GM12874 (cell line): Measurements from ENCODE around the gene RANBP3.

Experiments
- CTCF ChIP-seq: IDR thresholded peaks from 2 replicates; pipeline ENCODE4 v1.5.1; 2011; ENCODE audit warnings: low read depth, mild to moderate bottlenecking, control low read depth, low read length, moderate library complexity; ENCODE audit not compliant: insufficient read depth

The RANBP3 gene

GRCh38 chr19:5978606-5979552 lies 939 bp upstream of the RANBP3 start:
- TF ChIP-seq CTCF, result no peak

- no peak for TF ChIP-seq CTCF
Measured at GRCh38 chr19:5977222-5977784, 637 bp downstream of the RANBP3 start.

- no peak for TF ChIP-seq CTCF
Measured at GRCh38 chr19:5976768-5977167, 1.2 kb downstream of the RANBP3 start.

GRCh38 chr19:5975388-5975728 lies 2.6 kb downstream of the RANBP3 start:
- TF ChIP-seq CTCF, result no peak

GRCh38 chr19:5974721-5975387 lies 3.1 kb downstream of the RANBP3 start:
- TF ChIP-seq CTCF, result no peak

- TF ChIP-seq CTCF, result no peak
Measured at GRCh38 chr19:5973867-5974635, 3.9 kb downstream of the RANBP3 start.

GRCh38 chr19:5973376-5973775 lies 4.6 kb downstream of the RANBP3 start:
- TF ChIP-seq CTCF, result no peak
